Neuronal stem cell (in vitro differentiated cells): ENCODE data around the gene INO80E.

Experiments used
- DNase-seq: peaks from one replicate; pipeline ENCODE4 v3.0.0-alpha.2; 2013; ENCODE audit warnings: low spot score
- H2AFZ ChIP-seq: one replicate; pipeline ENCODE4 v1.6.1; 2013; ENCODE audit warnings: mild to moderate bottlenecking, low read length, inconsistent platforms
- H2AK5ac ChIP-seq: 2 replicates; pipeline ENCODE4 v1.6.1; 2013; ENCODE audit warnings: low read depth, mild to moderate bottlenecking, inconsistent platforms, low read length, moderate library complexity, mixed read lengths
- H2BK120ac ChIP-seq: 2 replicates; pipeline ENCODE4 v1.6.1; 2013; ENCODE audit warnings: low read depth, mild to moderate bottlenecking, inconsistent platforms, low read length, moderate library complexity, mixed read lengths
- H2BK12ac ChIP-seq: one replicate; pipeline ENCODE4 v1.6.1; 2013; ENCODE audit warnings: low read length, inconsistent platforms
- H2BK15ac ChIP-seq: 2 replicates; pipeline ENCODE4 v1.6.1; 2013; ENCODE audit warnings: mild to moderate bottlenecking, low read length, inconsistent platforms, mixed read lengths
- H2BK5ac ChIP-seq: one replicate; pipeline ENCODE4 v1.6.1; 2013; ENCODE audit warnings: inconsistent platforms, mild to moderate bottlenecking, low read length, moderate library complexity
- H3K14ac ChIP-seq: one replicate; pipeline ENCODE4 v1.6.1; 2013; ENCODE audit warnings: low read length, inconsistent platforms
- H3K18ac ChIP-seq: 2 replicates; pipeline ENCODE4 v1.6.1; 2013; ENCODE audit warnings: low read length, inconsistent platforms
- H3K23ac ChIP-seq: 2 replicates; pipeline ENCODE4 v1.6.1; 2013; ENCODE audit warnings: low read depth, mild to moderate bottlenecking, mixed read lengths, low read length, inconsistent platforms; ENCODE audit not compliant: poor library complexity
- H3K27ac ChIP-seq: replicated peaks from 3 replicates; pipeline ENCODE4 v1.5.1; 2013; ENCODE audit warnings: low read length, inconsistent platforms
- H3K27me3 ChIP-seq, 3 experiments: 2 replicates each; pipeline ENCODE4 v1.6.1; 2013; ENCODE audit warnings: low read length in 3 of 3, mild to moderate bottlenecking in 2 of 3, inconsistent platforms in 1 of 3, low read depth in 1 of 3, mixed read lengths in 1 of 3, moderate library complexity in 1 of 3; ENCODE audit not compliant: control insufficient read depth in 3 of 3, insufficient read depth in 3 of 3
- H3K36me3 ChIP-seq, 2 donors: replicated peaks in 1 of 2; 2 replicates each; pipeline ENCODE4 v1.6.1; 2013; ENCODE audit warnings: low read length in 2 of 2; ENCODE audit not compliant: control insufficient read depth in 2 of 2, insufficient read depth in 2 of 2
- H3K4ac ChIP-seq: 2 replicates; pipeline ENCODE4 v1.6.1; 2013; ENCODE audit warnings: inconsistent platforms, mild to moderate bottlenecking, low read length, moderate library complexity
- H3K4me1 ChIP-seq, 2 donors: 1 replicate in 1 of 2; 2 replicates in 1 of 2; pipeline ENCODE4 v1.6.1; 2013; ENCODE audit warnings: low read length in 2 of 2, low read depth in 1 of 2; ENCODE audit not compliant: control insufficient read depth in 2 of 2, insufficient read depth in 1 of 2
- H3K4me2 ChIP-seq: one replicate; pipeline ENCODE4 v1.6.1; 2013; ENCODE audit warnings: mild to moderate bottlenecking, low read length, inconsistent platforms; ENCODE audit not compliant: insufficient read depth, poor library complexity, severe bottlenecking
- H3K4me3 ChIP-seq, 2 donors: 2 replicates each; pipeline ENCODE4 v1.5.1; 2013; ENCODE audit warnings: low read length in 2 of 2, mild to moderate bottlenecking in 2 of 2, inconsistent platforms in 1 of 2, moderate library complexity in 1 of 2
- H3K79me1 ChIP-seq: one replicate; pipeline ENCODE4 v1.6.1; 2013; ENCODE audit warnings: low read depth, mild to moderate bottlenecking, inconsistent platforms, low read length, moderate library complexity
- H3K9ac ChIP-seq: one replicate; pipeline ENCODE4 v1.6.1; 2013; ENCODE audit warnings: mild to moderate bottlenecking, low read depth, low read length, inconsistent platforms; ENCODE audit not compliant: poor library complexity
- H3K9me3 ChIP-seq, 2 donors: replicated peaks in 1 of 2; 2 replicates each; pipeline versions ENCODE3 to v1.6.1; 2013; ENCODE audit warnings: low read length in 2 of 2, mild to moderate bottlenecking in 2 of 2, inconsistent platforms in 1 of 2, low read depth in 1 of 2, mixed read lengths in 1 of 2, moderate library complexity in 1 of 2; ENCODE audit not compliant: control insufficient read depth in 2 of 2, insufficient read depth in 1 of 2
- H4K8ac ChIP-seq: one replicate; pipeline ENCODE4 v1.6.1; 2013; ENCODE audit warnings: low read depth, mild to moderate bottlenecking, inconsistent platforms, low read length, moderate library complexity
- H4K91ac ChIP-seq: one replicate; pipeline ENCODE4 v1.6.1; 2013; ENCODE audit warnings: low read length, low read depth, mild to moderate bottlenecking, inconsistent platforms; ENCODE audit not compliant: poor library complexity
- WGBS, 2 donors: extraction: QIAGEN DNeasy Blood & Tissue Kit; methylation state at CpG; one replicate each; pipeline ENCODE4 v1.1.7; 2013; ENCODE audit warnings: missing lambda C conversion rate in 2 of 2, mixed read lengths in 1 of 2; ENCODE audit not compliant: insufficient read length in 2 of 2, insufficient replicate concordance in 1 of 2; ENCODE audit errors: extremely low coverage in 2 of 2; 5-methylcytosine and 5-hydroxymethylcytosine counted together

Gene INO80E

GRCh38 chr16:30005341-30006094 lies 9.5 kb downstream of the INO80E start:
- Histone ChIP-seq H3K27me3 (peaks cover 0 to 6% (median 6%) of the 10 kb centered on the region in 3 experiments), H2AK5ac (no peak overlapping the region), H3K23ac (peak overlapping the region; percentile 52), H4K91ac (no peak overlapping the region), H3K4me3 (no peak overlapping the region), H3K18ac (no peak overlapping the region), H3K27ac (no peak overlapping the region), H2AFZ (no peak overlapping the region), H3K9me3 (no peaks in the 10 kb centered on the region), H3K4me1 (peaks cover 5 to 8% of the 10 kb centered on the region in 2 donors), H3K14ac (no peak overlapping the region), H3K9ac (no peak overlapping the region), H4K8ac (no peak overlapping the region), H2BK120ac (no peak overlapping the region), H3K4ac (no peak overlapping the region), H3K4me2 (no peak overlapping the region), H3K36me3 (peaks cover 16 to 37% of the 10 kb centered on the region in 2 donors), H2BK15ac (no peak overlapping the region), H3K79me1 (peaks cover 6% of the 10 kb centered on the region), H2BK12ac (no peak overlapping the region), H2BK5ac (no peak overlapping the region)
- no peak for DNase-seq
- no CpG with 5 or more reads among the region's 35 CpGs for WGBS, 2 donors

GRCh38 chr16:30006095-30006473 lies 10.0 kb downstream of the INO80E start:
- Histone ChIP-seq H3K79me1 (peaks cover 6% of the 10 kb centered on the region), H2BK12ac (peak overlapping the region; percentile 18), H4K91ac (no peak overlapping the region), H2AFZ (no peak overlapping the region), H3K36me3 (peaks cover 16 to 32% of the 10 kb centered on the region in 2 donors), H4K8ac (no peak overlapping the region), H3K9ac (no peak overlapping the region), H3K27ac (no peak overlapping the region), H3K18ac (no peak overlapping the region), H2BK15ac (no peak overlapping the region), H3K4me1 (peaks cover 6 to 11% of the 10 kb centered on the region in 2 donors), H3K9me3 (no peaks in the 10 kb centered on the region), H2BK5ac (no peak overlapping the region), H3K23ac (peak overlapping the region; percentile 45), H2AK5ac (peak overlapping the region; percentile 17), H3K4me2 (no peak overlapping the region), H2BK120ac (no peak overlapping the region), H3K27me3 (peaks cover 0 to 9% (median 6%) of the 10 kb centered on the region in 3 experiments), H3K4ac (no peak overlapping the region), H3K4me3 (no peak overlapping the region), H3K14ac (no peak overlapping the region)
- DNase-seq: no peak
- WGBS, 2 donors: no CpG with 5 or more reads among the region's 18 CpGs

- H3K18ac ChIP-seq: no peak overlapping the region
- no peak overlapping the region for H3K4ac ChIP-seq
- H2BK15ac ChIP-seq: peak overlapping the region; percentile 3
- WGBS, 2 donors: no CpG with 5 or more reads among the region's 34 CpGs
- peak overlapping the region; percentile 21 for H3K14ac ChIP-seq
- H3K4me2 ChIP-seq: no peak overlapping the region
- no peaks in the 10 kb centered on the region for H3K9me3 ChIP-seq
- peak overlapping the region; percentile 66 for H2BK5ac ChIP-seq
- DNase-seq: no peak
- no peak overlapping the region for H2BK120ac ChIP-seq
- H3K4me3 ChIP-seq: peak overlapping the region in 1 of 2 donors; percentile 50
- peaks cover 14 to 25% of the 10 kb centered on the region in 2 donors for H3K36me3 ChIP-seq
- H2BK12ac ChIP-seq: no peak overlapping the region
- H2AK5ac ChIP-seq: no peak overlapping the region
- no peak overlapping the region for H4K8ac ChIP-seq
- peaks cover 0 to 13% (median 10%) of the 10 kb centered on the region in 3 experiments for H3K27me3 ChIP-seq
- H3K4me1 ChIP-seq: peaks cover 9 to 14% of the 10 kb centered on the region in 2 donors
- no peak overlapping the region for H3K27ac ChIP-seq
- peak overlapping the region; percentile 44 for H3K9ac ChIP-seq
- no peak overlapping the region for H2AFZ ChIP-seq
- H3K23ac ChIP-seq: peak overlapping the region; percentile 55
- peaks cover 6% of the 10 kb centered on the region for H3K79me1 ChIP-seq
- no peak overlapping the region for H4K91ac ChIP-seq
Measured at GRCh38 chr16:30006659-30007377, 10.8 kb downstream of the INO80E start.

GRCh38 chr16:30007378-30007895 lies 11.4 kb downstream of the INO80E start:
- Histone ChIP-seq H2AK5ac (no peak overlapping the region), H3K27me3 (peaks cover 0 to 17% (median 15%) of the 10 kb centered on the region in 3 experiments), H2BK5ac (no peak overlapping the region), H2AFZ (no peak overlapping the region), H3K23ac (peak overlapping the region; percentile 80), H4K8ac (no peak overlapping the region), H3K79me1 (peaks cover 6% of the 10 kb centered on the region), H3K18ac (peak overlapping the region; percentile 15), H3K4me1 (peaks cover 12 to 14% of the 10 kb centered on the region in 2 donors), H4K91ac (peak overlapping the region; percentile 79), H2BK12ac (no peak overlapping the region), H3K27ac (no peak overlapping the region), H3K9me3 (no peaks in the 10 kb centered on the region), H2BK120ac (no peak overlapping the region), H3K4ac (no peak overlapping the region), H2BK15ac (peak overlapping the region; percentile 3), H3K4me3 (peak overlapping the region in 1 of 2 donors; percentile 50), H3K36me3 (peaks cover 12 to 19% of the 10 kb centered on the region in 2 donors), H3K9ac (no peak overlapping the region), H3K4me2 (no peak overlapping the region), H3K14ac (no peak overlapping the region)
- DNase-seq: no peak
- WGBS, 2 donors: no CpG with 5 or more reads among the region's 11 CpGs
